Erythroblast (primary cell): ENCODE data around the gene SCFD2.

Source experiments
- GATA1 ChIP-seq: IDR thresholded peaks from 2 replicates; pipeline ENCODE4 v1.6.1; 2011; ENCODE audit warnings: low read depth, mild to moderate bottlenecking, control low read depth, low read length, moderate library complexity
- POLR2A ChIP-seq: IDR thresholded peaks from 2 replicates; pipeline ENCODE4 v1.6.1; 2011; ENCODE audit warnings: mild to moderate bottlenecking, low read length

- no peak for TF ChIP-seq POLR2A
- TF ChIP-seq GATA1 = no peak
Measured at GRCh38 chr4:53018471-53018870, 347.4 kb downstream of the SCFD2 start.
